SK-N-SH (cell line): ENCODE data around the gene ANKH.

Experiments used
- EP300 ChIP-seq, 2 experiments: IDR thresholded peaks; 2 replicates each; pipeline versions ENCODE4 v1.4.0 to v1.6.1; 2012; ENCODE audit warnings: borderline replicate concordance in 1 of 2, low read depth in 1 of 2, low read length in 1 of 2
- POLR2AphosphoS5 ChIP-seq: IDR thresholded peaks from 2 replicates; pipeline ENCODE4 v1.6.1; 2012; ENCODE audit warnings: low read depth, low read length
- RAD21 ChIP-seq: IDR thresholded peaks from 2 replicates; pipeline ENCODE4 v1.6.1; 2012; ENCODE audit warnings: mild to moderate bottlenecking, low read length
- SIN3A ChIP-seq: IDR thresholded peaks from 2 replicates; pipeline ENCODE4 v1.6.1; 2012; ENCODE audit warnings: low read depth, mild to moderate bottlenecking, low read length, moderate library complexity, borderline replicate concordance

- TF ChIP-seq RAD21 (no peak), SIN3A (no peak), EP300 (IDR thresholded peaks at IDR 0.05; ENCODE audit: borderline replicate concordance in 1 of 2, low read depth in 1 of 2, low read length in 1 of 2) (no peak), POLR2AphosphoS5 (no peak)
These were observed 17.9 kb downstream of the ANKH start for GRCh38 chr5:14853685-14854084.
